NB4 (cell line): ENCODE measurements around the gene ETFRF1.
A peak's percentile ranks its signal among the peaks of the same experiment; 100 is the strongest.

ENCODE experiments used
- MYC ChIP-seq: IDR thresholded peaks from 2 replicates; pipeline ENCODE4 v1.6.1; 2011; ENCODE audit warnings: low read depth, low read length
- POLR2A ChIP-seq: IDR thresholded peaks from 2 replicates; pipeline ENCODE4 v1.6.1; 2011; ENCODE audit warnings: mild to moderate bottlenecking; ENCODE audit not compliant: insufficient read length; ENCODE audit errors: extremely low read depth
- TF ChIP-seq, protein P1 (sequence below): IDR thresholded peaks from one replicate; pipeline ENCODE4 v1.5.1; 2012; ENCODE audit warnings: low read depth, low read length
- TF ChIP-seq, protein P2 (sequence below): IDR thresholded peaks from 2 replicates; pipeline ENCODE4 v1.6.1; 2011; ENCODE audit warnings: low read depth, low read length

- TF ChIP-seq, protein P1, sequence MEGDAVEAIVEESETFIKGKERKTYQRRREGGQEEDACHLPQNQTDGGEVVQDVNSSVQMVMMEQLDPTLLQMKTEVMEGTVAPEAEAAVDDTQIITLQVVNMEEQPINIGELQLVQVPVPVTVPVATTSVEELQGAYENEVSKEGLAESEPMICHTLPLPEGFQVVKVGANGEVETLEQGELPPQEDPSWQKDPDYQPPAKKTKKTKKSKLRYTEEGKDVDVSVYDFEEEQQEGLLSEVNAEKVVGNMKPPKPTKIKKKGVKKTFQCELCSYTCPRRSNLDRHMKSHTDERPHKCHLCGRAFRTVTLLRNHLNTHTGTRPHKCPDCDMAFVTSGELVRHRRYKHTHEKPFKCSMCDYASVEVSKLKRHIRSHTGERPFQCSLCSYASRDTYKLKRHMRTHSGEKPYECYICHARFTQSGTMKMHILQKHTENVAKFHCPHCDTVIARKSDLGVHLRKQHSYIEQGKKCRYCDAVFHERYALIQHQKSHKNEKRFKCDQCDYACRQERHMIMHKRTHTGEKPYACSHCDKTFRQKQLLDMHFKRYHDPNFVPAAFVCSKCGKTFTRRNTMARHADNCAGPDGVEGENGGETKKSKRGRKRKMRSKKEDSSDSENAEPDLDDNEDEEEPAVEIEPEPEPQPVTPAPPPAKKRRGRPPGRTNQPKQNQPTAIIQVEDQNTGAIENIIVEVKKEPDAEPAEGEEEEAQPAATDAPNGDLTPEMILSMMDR, result no peak
- TF ChIP-seq POLR2A (peak; percentile 93), MYC (peak; percentile 85)
- TF ChIP-seq, protein P2, sequence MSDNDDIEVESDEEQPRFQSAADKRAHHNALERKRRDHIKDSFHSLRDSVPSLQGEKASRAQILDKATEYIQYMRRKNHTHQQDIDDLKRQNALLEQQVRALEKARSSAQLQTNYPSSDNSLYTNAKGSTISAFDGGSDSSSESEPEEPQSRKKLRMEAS, result peak; percentile 65
These were observed 56.0 kb downstream of the ETFRF1 start, which contains the start of gene KRAS for GRCh38 chr12:25250744-25251730.
